K562 (cell line): ENCODE data around the gene TUBB2A. TPM values are rescaled to one million over a fixed set of nuclear protein-coding genes. Genes with fewer than 3 reads are reported as not detected.

Source experiments
- BRD4 ChIP-seq: fragments of 200-600 bp; sonication (generic); IDR thresholded peaks from 2 replicates; pipeline ENCODE4 v1.6.1; 2017; ENCODE audit warnings: inconsistent platforms
- CBX1 ChIP-seq: sonication (generic); IDR thresholded peaks from 2 replicates; pipeline ENCODE4 v1.6.1; 2016; ENCODE audit warnings: antibody characterized with exemption, low read depth, mild to moderate bottlenecking
- COPS2 ChIP-seq: fragments of 450-650 bp; conservative IDR thresholded peaks from 2 replicates; pipeline ENCODE4 v1.6.1; 2016; ENCODE audit warnings: mild to moderate bottlenecking, moderate library complexity
- FOXJ3 ChIP-seq: sonication (generic); formaldehyde crosslinking; IDR thresholded peaks from 2 replicates; pipeline ENCODE4 v1.4.0; 2020; ENCODE audit warnings: mild to moderate bottlenecking, missing genetic modification reagents
- HNRNPL ChIP-seq: fragments of 200-400 bp; formaldehyde crosslinking; IDR thresholded peaks from 2 replicates; pipeline ENCODE4 v1.6.1; 2017; ENCODE audit warnings: low read depth, mild to moderate bottlenecking, low read length
- KLF6 ChIP-seq: fragments of 250-450 bp; sonication (Bioruptor Pico); IDR thresholded peaks from 2 replicates; pipeline ENCODE4 v1.4.0; 2020; ENCODE audit warnings: mild to moderate bottlenecking, moderate library complexity, borderline replicate concordance
- NCOR1 ChIP-seq: fragments of 450-650 bp; IDR thresholded peaks from 2 replicates; pipeline ENCODE4 v1.6.1; 2016; ENCODE audit warnings: mild to moderate bottlenecking, moderate library complexity
- ZFX ChIP-seq: sonication (generic); formaldehyde crosslinking; IDR thresholded peaks from 2 replicates; pipeline ENCODE4 v1.8.0; 2022; ENCODE audit warnings: mild to moderate bottlenecking, missing genetic modification reagents, moderate library complexity
- ZNF121 ChIP-seq: sonication (generic); formaldehyde crosslinking; conservative IDR thresholded peaks from 2 replicates; pipeline ENCODE4 v1.8.0; 2022; ENCODE audit warnings: missing genetic modification reagents
- ZNF197 ChIP-seq: fragments of 200-800 bp; sonication (Bioruptor generic); IDR thresholded peaks from 2 replicates; pipeline ENCODE4 v1.6.1; 2016; ENCODE audit warnings: low read depth, missing genetic modification characterization, missing compliant biosample characterization
- ZNF24 ChIP-seq: fragments of 450-650 bp; IDR thresholded peaks from 2 replicates; pipeline ENCODE4 v1.6.1; 2016
- ZNF583 ChIP-seq: fragments of 250-450 bp; sonication (Bioruptor Pico); IDR thresholded peaks from 2 replicates; pipeline ENCODE4 v1.4.0; 2020
- ZNF589 ChIP-seq: fragments of 200-800 bp; sonication (Bioruptor generic); IDR thresholded peaks from 2 replicates; pipeline ENCODE4 v1.6.1; 2016; ENCODE audit warnings: low read depth, missing genetic modification characterization, missing compliant biosample characterization
- ZNF707 ChIP-seq: fragments of 250-450 bp; sonication (Bioruptor Pico); conservative IDR thresholded peaks from 2 replicates; pipeline ENCODE4 v1.8.0; 2022; ENCODE audit warnings: inconsistent platforms, mild to moderate bottlenecking, moderate library complexity
- ZNF785 ChIP-seq: fragments of 250-450 bp; sonication (Bioruptor Pico); IDR thresholded peaks from 2 replicates; pipeline ENCODE4 v1.4.0; 2020; ENCODE audit warnings: mild to moderate bottlenecking
- ZZZ3 ChIP-seq: fragments of 450-650 bp; IDR thresholded peaks from 2 replicates; pipeline ENCODE4 v1.6.1; 2016; ENCODE audit warnings: antibody characterized with exemption, mild to moderate bottlenecking, moderate library complexity
- polyA plus RNA-seq, 8 experiments: library from polyadenylated mRNA; depleted of rRNA in 4 of 8; stranded (reverse) in 5 of 8; unstranded in 3 of 8; fragments of >200 nt; fragmentation: Nextera tagmentation in 2 of 8; fragmentation: Illumina TruSeq in 1 of 8; extraction: Ambion mirVana in 2 of 8; extraction: Trizol in 1 of 8; gene quantifications; 2 replicates each; pipeline versions ENCODE4 v1.2.1 to v1.2.3, GENCODE V29; 2011 to 2014; ENCODE audit warnings: inconsistent platforms in 1 of 8, missing spikeins in 1 of 8
- total RNA-seq, 7 experiments: library from RNA; depleted of rRNA in 6 of 7; stranded (reverse); fragments of >200 nt in 6 of 7; fragmentation: Illumina TruSeq in 2 of 7; extraction: Trizol in 2 of 7; gene quantifications; 2 replicates each; pipeline versions ENCODE4 v1.2.1 to v1.2.3, GENCODE V29; 2011 to 2021; ENCODE audit warnings: low replicate concordance in 1 of 7
- TF ChIP-seq, protein P1 (sequence below): fragments of 450-650 bp; formaldehyde crosslinking; IDR thresholded peaks from 2 replicates; pipeline ENCODE4 v1.4.0; 2022; ENCODE audit warnings: mild to moderate bottlenecking, moderate library complexity
- TF ChIP-seq, protein P2 (sequence below): fragments of 200-800 bp; sonication (Bioruptor generic); IDR thresholded peaks from 2 replicates; pipeline ENCODE4 v1.6.1; 2016; ENCODE audit warnings: missing genetic modification characterization, missing compliant biosample characterization
- TF ChIP-seq, protein P3 (sequence below): fragments of 450-650 bp; IDR thresholded peaks from 2 replicates; pipeline ENCODE4 v1.6.1; 2017; ENCODE audit warnings: mild to moderate bottlenecking, moderate library complexity
- TF ChIP-seq, protein P4 (sequence below): fragments of 250-450 bp; sonication (Bioruptor Pico); IDR thresholded peaks from 2 replicates; pipeline ENCODE4 v1.8.0; 2022; ENCODE audit warnings: inconsistent platforms

TUBB2A gene
- total and polyA plus RNA-seq, 9 of the 15 experiments (the other 6 are each of a cell fraction or from before 2014, with no cell fraction given): 3.6 to 92.1 (median 45.6) TPM

DNA sequence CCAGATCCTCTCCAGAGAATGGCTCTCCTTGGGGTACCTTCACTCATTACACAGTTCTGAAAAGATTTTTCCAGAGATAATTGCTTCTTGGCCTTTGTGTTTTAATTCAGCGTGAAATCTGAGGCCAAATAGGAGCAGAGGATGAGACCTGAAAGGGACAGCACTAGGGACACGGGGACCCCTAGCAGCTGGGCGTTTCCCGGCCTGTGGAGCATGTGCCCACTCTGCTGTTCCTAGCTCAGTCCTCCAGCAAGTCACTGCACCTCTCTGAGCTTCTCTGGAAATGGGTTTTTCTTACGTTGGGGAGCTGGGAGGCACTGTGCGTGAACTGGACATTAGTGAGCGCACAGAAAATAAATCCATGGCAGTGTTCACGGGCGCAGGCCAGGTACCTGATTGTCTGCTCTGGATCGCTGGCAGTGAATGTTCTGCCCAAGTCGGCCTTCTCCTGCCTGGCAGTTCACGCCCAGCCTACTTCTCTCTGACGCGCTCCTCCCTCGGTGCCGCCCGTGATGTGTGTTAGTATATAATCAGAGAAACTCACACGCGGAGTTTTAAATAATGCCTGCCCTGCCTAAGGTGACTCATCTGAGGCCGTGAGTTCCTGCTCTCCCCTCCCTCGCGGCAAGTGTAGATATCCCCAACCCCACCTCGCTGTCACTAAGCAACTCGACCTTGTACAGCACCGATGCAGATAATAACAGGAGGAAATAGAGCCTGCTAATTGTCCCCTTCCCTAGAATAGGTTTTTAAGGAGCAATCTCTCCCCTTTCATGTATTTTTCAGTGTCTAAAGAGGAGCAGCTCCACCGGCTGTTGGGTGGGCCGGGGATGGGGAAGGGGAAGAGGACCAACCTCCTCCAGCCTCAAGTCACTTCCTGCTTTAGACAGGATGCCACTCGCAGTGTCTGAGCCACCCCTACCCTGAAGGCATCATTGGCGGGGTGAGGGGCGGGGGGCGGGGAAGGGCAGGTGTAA is 2.7 kb upstream of the TUBB2A start (continued):
- TF ChIP-seq HNRNPL: 0 out of 2 replicates have a peak, but pooled peaks have one; percentile 23
- no peak for TF ChIP-seq ZNF24
- no peak; the same call in none of the 2 replicates for TF ChIP-seq ZNF589 (CRISPR knock-in tag)
- no peak for TF ChIP-seq FOXJ3
- TF ChIP-seq, protein P1, sequence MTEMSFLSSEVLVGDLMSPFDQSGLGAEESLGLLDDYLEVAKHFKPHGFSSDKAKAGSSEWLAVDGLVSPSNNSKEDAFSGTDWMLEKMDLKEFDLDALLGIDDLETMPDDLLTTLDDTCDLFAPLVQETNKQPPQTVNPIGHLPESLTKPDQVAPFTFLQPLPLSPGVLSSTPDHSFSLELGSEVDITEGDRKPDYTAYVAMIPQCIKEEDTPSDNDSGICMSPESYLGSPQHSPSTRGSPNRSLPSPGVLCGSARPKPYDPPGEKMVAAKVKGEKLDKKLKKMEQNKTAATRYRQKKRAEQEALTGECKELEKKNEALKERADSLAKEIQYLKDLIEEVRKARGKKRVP (CRISPR knock-in tag): no peak
- TF ChIP-seq ZZZ3: no peak
- TF ChIP-seq, protein P2, sequence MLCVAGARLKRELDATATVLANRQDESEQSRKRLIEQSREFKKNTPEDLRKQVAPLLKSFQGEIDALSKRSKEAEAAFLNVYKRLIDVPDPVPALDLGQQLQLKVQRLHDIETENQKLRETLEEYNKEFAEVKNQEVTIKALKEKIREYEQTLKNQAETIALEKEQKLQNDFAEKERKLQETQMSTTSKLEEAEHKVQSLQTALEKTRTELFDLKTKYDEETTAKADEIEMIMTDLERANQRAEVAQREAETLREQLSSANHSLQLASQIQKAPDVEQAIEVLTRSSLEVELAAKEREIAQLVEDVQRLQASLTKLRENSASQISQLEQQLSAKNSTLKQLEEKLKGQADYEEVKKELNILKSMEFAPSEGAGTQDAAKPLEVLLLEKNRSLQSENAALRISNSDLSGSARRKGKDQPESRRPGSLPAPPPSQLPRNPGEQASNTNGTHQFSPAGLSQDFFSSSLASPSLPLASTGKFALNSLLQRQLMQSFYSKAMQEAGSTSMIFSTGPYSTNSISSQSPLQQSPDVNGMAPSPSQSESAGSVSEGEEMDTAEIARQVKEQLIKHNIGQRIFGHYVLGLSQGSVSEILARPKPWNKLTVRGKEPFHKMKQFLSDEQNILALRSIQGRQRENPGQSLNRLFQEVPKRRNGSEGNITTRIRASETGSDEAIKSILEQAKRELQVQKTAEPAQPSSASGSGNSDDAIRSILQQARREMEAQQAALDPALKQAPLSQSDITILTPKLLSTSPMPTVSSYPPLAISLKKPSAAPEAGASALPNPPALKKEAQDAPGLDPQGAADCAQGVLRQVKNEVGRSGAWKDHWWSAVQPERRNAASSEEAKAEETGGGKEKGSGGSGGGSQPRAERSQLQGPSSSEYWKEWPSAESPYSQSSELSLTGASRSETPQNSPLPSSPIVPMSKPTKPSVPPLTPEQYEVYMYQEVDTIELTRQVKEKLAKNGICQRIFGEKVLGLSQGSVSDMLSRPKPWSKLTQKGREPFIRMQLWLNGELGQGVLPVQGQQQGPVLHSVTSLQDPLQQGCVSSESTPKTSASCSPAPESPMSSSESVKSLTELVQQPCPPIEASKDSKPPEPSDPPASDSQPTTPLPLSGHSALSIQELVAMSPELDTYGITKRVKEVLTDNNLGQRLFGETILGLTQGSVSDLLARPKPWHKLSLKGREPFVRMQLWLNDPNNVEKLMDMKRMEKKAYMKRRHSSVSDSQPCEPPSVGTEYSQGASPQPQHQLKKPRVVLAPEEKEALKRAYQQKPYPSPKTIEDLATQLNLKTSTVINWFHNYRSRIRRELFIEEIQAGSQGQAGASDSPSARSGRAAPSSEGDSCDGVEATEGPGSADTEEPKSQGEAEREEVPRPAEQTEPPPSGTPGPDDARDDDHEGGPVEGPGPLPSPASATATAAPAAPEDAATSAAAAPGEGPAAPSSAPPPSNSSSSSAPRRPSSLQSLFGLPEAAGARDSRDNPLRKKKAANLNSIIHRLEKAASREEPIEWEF (CRISPR knock-in tag): no peak
- TF ChIP-seq ZNF121 (CRISPR knock-in tag): no peak
- TF ChIP-seq ZNF707 (CRISPR knock-in tag): no peak
- peak; percentile 60 for TF ChIP-seq ZFX (CRISPR knock-in tag)
- TF ChIP-seq, protein P3, sequence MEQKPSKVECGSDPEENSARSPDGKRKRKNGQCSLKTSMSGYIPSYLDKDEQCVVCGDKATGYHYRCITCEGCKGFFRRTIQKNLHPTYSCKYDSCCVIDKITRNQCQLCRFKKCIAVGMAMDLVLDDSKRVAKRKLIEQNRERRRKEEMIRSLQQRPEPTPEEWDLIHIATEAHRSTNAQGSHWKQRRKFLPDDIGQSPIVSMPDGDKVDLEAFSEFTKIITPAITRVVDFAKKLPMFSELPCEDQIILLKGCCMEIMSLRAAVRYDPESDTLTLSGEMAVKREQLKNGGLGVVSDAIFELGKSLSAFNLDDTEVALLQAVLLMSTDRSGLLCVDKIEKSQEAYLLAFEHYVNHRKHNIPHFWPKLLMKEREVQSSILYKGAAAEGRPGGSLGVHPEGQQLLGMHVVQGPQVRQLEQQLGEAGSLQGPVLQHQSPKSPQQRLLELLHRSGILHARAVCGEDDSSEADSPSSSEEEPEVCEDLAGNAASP: no peak
- TF ChIP-seq ZNF197 (CRISPR knock-in tag): no peak
- TF ChIP-seq KLF6 (CRISPR knock-in tag): no peak
- no peak for TF ChIP-seq COPS2
- TF ChIP-seq ZNF583 (CRISPR knock-in tag): no peak
- TF ChIP-seq BRD4: no peak
- TF ChIP-seq ZNF785 (CRISPR knock-in tag): no peak
- TF ChIP-seq, protein P4, sequence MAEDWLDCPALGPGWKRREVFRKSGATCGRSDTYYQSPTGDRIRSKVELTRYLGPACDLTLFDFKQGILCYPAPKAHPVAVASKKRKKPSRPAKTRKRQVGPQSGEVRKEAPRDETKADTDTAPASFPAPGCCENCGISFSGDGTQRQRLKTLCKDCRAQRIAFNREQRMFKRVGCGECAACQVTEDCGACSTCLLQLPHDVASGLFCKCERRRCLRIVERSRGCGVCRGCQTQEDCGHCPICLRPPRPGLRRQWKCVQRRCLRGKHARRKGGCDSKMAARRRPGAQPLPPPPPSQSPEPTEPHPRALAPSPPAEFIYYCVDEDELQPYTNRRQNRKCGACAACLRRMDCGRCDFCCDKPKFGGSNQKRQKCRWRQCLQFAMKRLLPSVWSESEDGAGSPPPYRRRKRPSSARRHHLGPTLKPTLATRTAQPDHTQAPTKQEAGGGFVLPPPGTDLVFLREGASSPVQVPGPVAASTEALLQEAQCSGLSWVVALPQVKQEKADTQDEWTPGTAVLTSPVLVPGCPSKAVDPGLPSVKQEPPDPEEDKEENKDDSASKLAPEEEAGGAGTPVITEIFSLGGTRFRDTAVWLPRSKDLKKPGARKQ: 0 out of 2 replicates have a peak, but pooled peaks have one; percentile 5
- no peak for TF ChIP-seq CBX1
- peak; percentile 58 for TF ChIP-seq NCOR1
